ENCODE measurements around the gene CACNA1A. TPM values are rescaled to one million over a fixed set of nuclear protein-coding genes. Genes with fewer than 3 reads are reported as not detected.

CACNA1A gene
- total RNA-seq, 1 donor from 2014 or later, result 1.5 TPM

GRCh38 chr19:13483215-13483614, 23.1 kb downstream of the CACNA1A start:
- no peak overlapping the region for H3K27ac Mint-ChIP-seq
- CTCF ChIA-PET, result no interaction called here

GRCh38 chr19:13478576-13478975, 27.7 kb downstream of the CACNA1A start:
- ATAC-seq (ENCODE audit: low read depth) (no peak), DNase-seq (no peak)
- ChIA-PET POLR2A (no interaction called here), CTCF (no interaction called here)
- TF ChIP-seq CTCF (IDR thresholded peaks at IDR 0.05), result no peak
- intact Hi-C loops (cut with micrococcal nuclease), result no loop called here
- no peak overlapping the region for H3K4me3 Mint-ChIP-seq
- H3K27ac Mint-ChIP-seq, result no peak overlapping the region
- peaks cover 35% of the 10 kb centered on the region for H3K9me3 Mint-ChIP-seq
- peaks cover 6% of the 10 kb centered on the region for H3K27me3 Mint-ChIP-seq
- H3K36me3 Mint-ChIP-seq (ENCODE audit: low read depth), result no peaks in the 10 kb centered on the region
- no peaks in the 10 kb centered on the region for H3K4me1 Mint-ChIP-seq

More at GRCh38 chr19:13483215-13483614, 23.1 kb downstream of the CACNA1A start:
- DNase-seq (no peak), ATAC-seq (ENCODE audit: low read depth) (no peak)
- peaks cover 6% of the 10 kb centered on the region for H3K27me3 Mint-ChIP-seq
- H3K36me3 Mint-ChIP-seq (ENCODE audit: low read depth), result no peaks in the 10 kb centered on the region
- intact Hi-C loops (cut with micrococcal nuclease), result no loop called here
- POLR2A ChIA-PET, result no interaction called here
- no peak overlapping the region for H3K4me3 Mint-ChIP-seq
- no peaks in the 10 kb centered on the region for H3K4me1 Mint-ChIP-seq
- TF ChIP-seq CTCF (IDR thresholded peaks at IDR 0.05), result no peak
- peaks cover 9% of the 10 kb centered on the region for H3K9me3 Mint-ChIP-seq

- Mint-ChIP-seq H3K27me3 (peaks cover 7% of the 10 kb centered on the region), H3K27ac (no peak overlapping the region), H3K4me1 (no peaks in the 10 kb centered on the region), H3K9me3 (peaks cover 28% of the 10 kb centered on the region), H3K36me3 (ENCODE audit: low read depth) (no peaks in the 10 kb centered on the region), H3K4me3 (no peak overlapping the region)
- no peak for TF ChIP-seq CTCF (IDR thresholded peaks at IDR 0.05)
- ATAC-seq (ENCODE audit: low read depth) (no peak), DNase-seq (no peak)
- CTCF ChIA-PET, result no interaction called here
- POLR2A ChIA-PET, result no interaction called here
- intact Hi-C loops (cut with micrococcal nuclease), result no loop called here
These were observed 30.2 kb downstream of the CACNA1A start for GRCh38 chr19:13476071-13476470.

- Mint-ChIP-seq H3K9me3 (peaks cover 28% of the 10 kb centered on the region), H3K27ac (no peak overlapping the region), H3K27me3 (peaks cover 12% of the 10 kb centered on the region), H3K4me3 (no peak overlapping the region), H3K4me1 (no peaks in the 10 kb centered on the region), H3K36me3 (ENCODE audit: low read depth) (no peaks in the 10 kb centered on the region)
- no peak for DNase-seq
- intact Hi-C loops (cut with micrococcal nuclease), result no loop called here
- ChIA-PET CTCF (no interaction called here), POLR2A (no interaction called here)
- ATAC-seq (ENCODE audit: low read depth), result no peak
- TF ChIP-seq CTCF (IDR thresholded peaks at IDR 0.05), result no peak
These were observed 31.2 kb downstream of the CACNA1A start for GRCh38 chr19:13475044-13475443.

- Mint-ChIP-seq H3K9me3 (no peaks in the 10 kb centered on the region), H3K4me3 (no peak overlapping the region), H3K27me3 (peaks cover 18% of the 10 kb centered on the region), H3K4me1 (no peaks in the 10 kb centered on the region), H3K36me3 (ENCODE audit: low read depth) (no peaks in the 10 kb centered on the region), H3K27ac (no peak overlapping the region)
- intact Hi-C loops (cut with micrococcal nuclease), result no loop called here
- no peak for TF ChIP-seq CTCF (IDR thresholded peaks at IDR 0.05)
- ATAC-seq (ENCODE audit: low read depth), result no peak
- POLR2A ChIA-PET, result no interaction called here
- no peak for DNase-seq
- CTCF ChIA-PET, result no interaction called here
These were observed 39.6 kb downstream of the CACNA1A start for GRCh38 chr19:13466697-13467096.

Data from activated B cell treated with CpG ODN at 0.5 μM for 24 hours (primary cell).